DLD1 (cell line): ENCODE results near the gene SMIM9.

Experiments
- in situ Hi-C: cut with HindIII; loops from 2 replicates; pipeline ENCODE4 v1.10.0; 2017; ENCODE audit warnings: low sequenced_read_pairs

Gene SMIM9

DNA sequence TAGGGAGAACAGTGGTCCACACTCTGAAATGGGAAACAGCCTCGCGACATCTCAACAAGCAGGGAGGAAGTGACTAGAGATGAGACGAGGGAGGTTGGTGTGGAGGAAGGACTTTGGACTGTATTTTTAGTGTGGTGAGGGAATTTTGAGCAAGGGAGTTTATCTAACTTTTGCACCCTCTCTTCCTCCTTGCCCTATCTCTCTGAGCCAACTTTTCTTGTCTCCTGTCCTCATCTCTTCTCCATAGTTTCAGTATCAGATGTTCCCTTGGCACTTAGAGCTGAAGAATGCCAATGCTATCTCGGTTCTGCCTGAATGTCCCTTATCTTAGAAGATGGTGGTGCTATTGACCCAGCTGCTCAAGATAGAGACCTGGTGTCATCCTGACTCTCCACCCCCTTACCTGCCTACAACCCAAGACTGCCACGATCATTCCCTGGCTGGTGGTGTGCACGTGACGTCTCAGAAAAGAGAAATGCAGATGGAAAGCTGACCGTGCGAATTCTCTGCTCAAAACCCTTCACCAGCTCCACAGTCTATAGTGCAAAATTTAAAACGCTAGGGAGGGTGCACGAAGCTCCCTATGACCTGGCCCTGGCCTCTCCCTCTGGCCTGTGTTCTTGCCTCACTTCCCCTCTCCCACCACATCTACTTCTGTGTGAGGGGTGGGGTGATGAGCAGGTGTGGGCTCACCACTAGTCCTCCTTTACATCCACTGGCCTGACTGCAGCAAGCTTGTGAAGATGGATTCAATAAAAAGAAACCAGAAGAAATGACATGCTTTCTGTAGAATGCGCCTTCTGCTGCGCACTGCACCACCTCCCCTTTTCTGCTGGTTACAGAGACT is 50.1 kb downstream of the SMIM9 start:
- in situ Hi-C loops: no loop called here

DNA sequence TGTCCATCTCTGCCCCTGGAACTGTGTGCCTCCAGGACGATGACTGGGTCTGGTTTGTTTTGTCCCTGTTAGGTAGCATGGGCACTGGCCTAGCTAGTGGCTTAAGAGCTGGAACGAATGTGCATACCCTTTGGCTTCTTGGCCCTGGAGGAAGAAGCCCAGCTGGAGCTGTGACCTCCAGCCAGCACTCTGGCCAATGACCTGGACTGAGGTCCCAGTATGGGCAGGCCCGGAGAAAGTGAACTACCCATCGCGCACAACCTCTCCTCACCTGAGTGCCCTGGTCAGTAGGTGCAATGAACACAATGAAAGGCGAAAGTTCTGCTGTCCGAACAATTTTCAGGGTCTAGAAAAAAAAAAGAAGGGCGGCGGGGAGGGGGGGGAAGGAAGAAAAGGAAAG is 53.5 kb downstream of the SMIM9 start:
- in situ Hi-C loops: no loop called here

DNA sequence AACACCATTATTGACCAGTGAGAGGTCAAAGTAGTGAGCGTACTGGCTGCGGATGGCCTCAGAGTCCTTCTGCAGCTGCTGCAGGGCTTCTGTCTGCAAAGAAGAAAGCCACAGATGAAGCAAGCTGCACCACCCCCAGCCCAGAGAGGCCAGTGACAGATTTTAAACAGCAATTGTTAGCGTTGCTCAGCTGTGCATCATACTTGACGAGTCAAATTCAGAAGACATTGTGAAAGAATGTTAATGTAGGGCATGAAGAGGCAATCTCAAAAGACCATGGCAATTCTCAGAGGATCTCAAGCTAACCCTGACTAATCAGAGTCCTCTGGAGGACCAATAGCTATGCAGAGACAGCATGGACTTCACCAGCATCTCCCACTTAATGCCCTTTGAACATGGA is 55.2 kb downstream of the SMIM9 start:
- in situ Hi-C loops: no loop called here

- in situ Hi-C loops: no loop called here
Measured at GRCh38 chrX:154776753-154777152, 57.7 kb downstream of the SMIM9 start.

DNA sequence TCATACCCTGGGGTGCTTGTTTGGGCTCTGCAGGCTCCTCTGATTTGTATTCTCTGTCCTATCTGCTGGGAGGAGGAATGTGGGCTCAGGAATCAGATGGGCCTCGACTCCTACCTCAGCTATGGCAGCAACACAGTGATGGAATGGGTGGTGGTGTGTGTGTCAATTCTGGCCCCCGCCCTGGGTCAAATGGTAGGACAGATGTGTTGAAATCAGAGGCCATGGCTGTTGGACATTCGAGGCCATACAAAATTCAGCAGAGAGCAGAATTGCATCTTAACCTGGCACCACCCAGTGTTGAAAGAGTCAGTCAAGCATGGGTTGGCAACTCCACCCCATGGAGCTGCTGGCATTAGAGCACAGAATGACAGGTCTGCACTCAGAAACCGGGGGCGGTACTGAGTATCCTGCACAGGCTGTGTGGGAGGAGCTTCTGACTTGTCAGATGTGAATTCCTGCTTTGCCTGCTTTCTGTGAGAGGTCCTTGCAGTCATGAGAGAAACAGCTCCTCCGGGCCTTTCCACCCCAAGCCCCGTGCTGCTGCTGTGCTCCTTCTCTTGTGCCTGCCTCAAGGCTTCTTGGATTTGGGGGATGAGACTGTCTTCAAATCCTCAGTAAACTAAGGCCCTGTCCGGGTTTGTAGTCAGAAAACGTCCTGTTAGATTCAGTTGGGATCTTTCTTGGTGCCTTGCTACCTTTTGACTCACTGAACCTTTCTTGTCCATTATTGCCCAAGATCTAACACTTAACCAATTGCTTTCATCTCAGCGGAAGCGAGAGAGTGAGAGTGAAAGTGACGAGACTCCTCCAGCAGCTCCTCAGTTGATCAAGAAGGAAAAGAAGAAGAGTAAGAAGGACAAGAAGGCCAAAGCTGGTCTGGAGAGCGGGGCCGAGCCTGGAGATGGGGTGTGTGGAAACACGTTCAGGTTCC is 58.8 kb downstream of the SMIM9 start:
- in situ Hi-C loops: no loop called here

- in situ Hi-C loops: no loop called here
Measured at GRCh38 chrX:154774622-154775021, 59.8 kb downstream of the SMIM9 start.
